AG09309 (cell line): ENCODE results near the gene TFG.
"Not testable (repeated sequence)": the region's sequence is repeated elsewhere in the genome, so short reads cannot be mapped to it uniquely, and the experiment has no call there.

Source experiments
- DNase-seq: peaks from one replicate; pipeline ENCODE4 v3.0.0-alpha.2; 2010; ENCODE audit warnings: low read depth
- H3K4me3 ChIP-seq: 2 replicates; pipeline ENCODE4 v1.5.1; 2011; ENCODE audit warnings: mild to moderate bottlenecking, low read depth, low read length, moderate library complexity; ENCODE audit not compliant: control insufficient read depth
- CTCF ChIP-seq: IDR thresholded peaks from 2 replicates; pipeline ENCODE4 v1.5.1; 2011; ENCODE audit warnings: mild to moderate bottlenecking, low read depth, low read length, inconsistent platforms; ENCODE audit not compliant: insufficient read depth, control insufficient read depth; ENCODE audit errors: missing control alignments

Gene TFG

GRCh38 chr3:100708989-100709841 lies at the start of gene TFG:
TSS of gene TFG (plus strand) at chr3:100709494. CDS start at chr3:100713686, 4,192 bp downstream.
- no peak for TF ChIP-seq CTCF
- peak; percentile 98 for DNase-seq
- peak within 1 kb of the TSS; percentile 84 for H3K4me3 ChIP-seq

GRCh38 chr3:100661294-100661693 lies 48.0 kb upstream of the TFG start:
- DNase-seq, H3K4me3 ChIP-seq: not testable (repeated sequence)

GRCh38 chr3:100662113-100662823 lies 47.0 kb upstream of the TFG start:
- no peak for DNase-seq
- H3K4me3 ChIP-seq, result no peak overlapping the region
- no peak for TF ChIP-seq CTCF

- no peak overlapping the region for H3K4me3 ChIP-seq
- DNase-seq, result no peak
- TF ChIP-seq CTCF, result no peak
Observed at GRCh38 chr3:100665230-100665629, 44.1 kb upstream of the TFG start.

GRCh38 chr3:100666699-100667098 lies 42.6 kb upstream of the TFG start:
- DNase-seq, H3K4me3 ChIP-seq: not testable (repeated sequence)

GRCh38 chr3:100667316-100667715 lies 42.0 kb upstream of the TFG start:
- not testable (repeated sequence) for H3K4me3 ChIP-seq

GRCh38 chr3:100670995-100671394 lies 38.3 kb upstream of the TFG start:
- H3K4me3 ChIP-seq, DNase-seq: not testable (repeated sequence)

More at GRCh38 chr3:100667316-100667715, 42.0 kb upstream of the TFG start:
- not testable (repeated sequence) for DNase-seq

GRCh38 chr3:100681496-100681895 lies 27.8 kb upstream of the TFG start:
- DNase-seq, result no peak
- TF ChIP-seq CTCF, result no peak

More at GRCh38 chr3:100681496-100681895, 27.8 kb upstream of the TFG start:
- no peak overlapping the region for H3K4me3 ChIP-seq
